ENCODE measurements around the gene SLC25A36.

The SLC25A36 gene

DNA sequence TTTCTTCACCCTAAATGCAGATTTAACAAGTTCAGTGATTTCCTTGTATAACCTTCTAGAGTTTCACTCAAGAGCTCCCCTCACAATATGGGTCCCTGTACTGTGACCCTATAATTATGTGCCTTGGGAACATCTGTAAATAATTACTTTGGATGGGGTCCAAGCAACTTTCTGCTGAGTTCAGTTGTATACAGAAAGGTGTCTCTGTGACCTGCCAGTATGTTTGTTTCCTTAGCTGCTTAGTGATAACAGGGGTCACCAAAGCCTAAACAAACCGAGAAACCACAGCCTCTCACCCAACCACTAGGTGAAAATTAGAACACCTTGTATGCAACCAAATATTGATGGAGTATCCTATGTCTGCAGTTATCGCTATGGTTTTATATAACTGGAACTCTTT is 29.8 kb upstream of the SLC25A36 start:
- H3K27ac ChIP-seq = no peak overlapping the region
- no peaks in the 10 kb centered on the region for H3K9me3 ChIP-seq
- TF ChIP-seq, protein P1, sequence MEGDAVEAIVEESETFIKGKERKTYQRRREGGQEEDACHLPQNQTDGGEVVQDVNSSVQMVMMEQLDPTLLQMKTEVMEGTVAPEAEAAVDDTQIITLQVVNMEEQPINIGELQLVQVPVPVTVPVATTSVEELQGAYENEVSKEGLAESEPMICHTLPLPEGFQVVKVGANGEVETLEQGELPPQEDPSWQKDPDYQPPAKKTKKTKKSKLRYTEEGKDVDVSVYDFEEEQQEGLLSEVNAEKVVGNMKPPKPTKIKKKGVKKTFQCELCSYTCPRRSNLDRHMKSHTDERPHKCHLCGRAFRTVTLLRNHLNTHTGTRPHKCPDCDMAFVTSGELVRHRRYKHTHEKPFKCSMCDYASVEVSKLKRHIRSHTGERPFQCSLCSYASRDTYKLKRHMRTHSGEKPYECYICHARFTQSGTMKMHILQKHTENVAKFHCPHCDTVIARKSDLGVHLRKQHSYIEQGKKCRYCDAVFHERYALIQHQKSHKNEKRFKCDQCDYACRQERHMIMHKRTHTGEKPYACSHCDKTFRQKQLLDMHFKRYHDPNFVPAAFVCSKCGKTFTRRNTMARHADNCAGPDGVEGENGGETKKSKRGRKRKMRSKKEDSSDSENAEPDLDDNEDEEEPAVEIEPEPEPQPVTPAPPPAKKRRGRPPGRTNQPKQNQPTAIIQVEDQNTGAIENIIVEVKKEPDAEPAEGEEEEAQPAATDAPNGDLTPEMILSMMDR (IDR thresholded peaks at IDR 0.05) = no peak
- no peaks in the 10 kb centered on the region for H3K36me3 ChIP-seq
- no peaks in the 10 kb centered on the region for H3K4me1 ChIP-seq
- DNase-seq = no peak
- intact Hi-C loops (cut with DNase I; ENCODE audit: low total_unique reads) = loop anchor here (10.0 kb wide), 2 partner anchors 63 to 273 kb away; no protein-coding TSS in a partner anchor
- H3K4me3 ChIP-seq = no peak overlapping the region
- H3K27me3 ChIP-seq = peaks cover 0 to 6% of the 10 kb centered on the region in 2 donors

GRCh38 chr3:140913728-140914127 is 27.9 kb upstream of the SLC25A36 start:
- no peaks in the 10 kb centered on the region for H3K4me1 ChIP-seq
- no peaks in the 10 kb centered on the region for H3K9me3 ChIP-seq
- H3K27me3 ChIP-seq = peaks cover 0 to 13% of the 10 kb centered on the region in 2 donors
- TF ChIP-seq, protein P1 (IDR thresholded peaks at IDR 0.05) = no peak
- DNase-seq = no peak
- H3K36me3 ChIP-seq = no peaks in the 10 kb centered on the region
- H3K4me3 ChIP-seq = no peak overlapping the region
- intact Hi-C loops (cut with DNase I; ENCODE audit: low total_unique reads) = loop anchor here (10.0 kb wide), 2 partner anchors 61 to 271 kb away; no protein-coding TSS in a partner anchor
- H3K27ac ChIP-seq = no peak overlapping the region

DNA sequence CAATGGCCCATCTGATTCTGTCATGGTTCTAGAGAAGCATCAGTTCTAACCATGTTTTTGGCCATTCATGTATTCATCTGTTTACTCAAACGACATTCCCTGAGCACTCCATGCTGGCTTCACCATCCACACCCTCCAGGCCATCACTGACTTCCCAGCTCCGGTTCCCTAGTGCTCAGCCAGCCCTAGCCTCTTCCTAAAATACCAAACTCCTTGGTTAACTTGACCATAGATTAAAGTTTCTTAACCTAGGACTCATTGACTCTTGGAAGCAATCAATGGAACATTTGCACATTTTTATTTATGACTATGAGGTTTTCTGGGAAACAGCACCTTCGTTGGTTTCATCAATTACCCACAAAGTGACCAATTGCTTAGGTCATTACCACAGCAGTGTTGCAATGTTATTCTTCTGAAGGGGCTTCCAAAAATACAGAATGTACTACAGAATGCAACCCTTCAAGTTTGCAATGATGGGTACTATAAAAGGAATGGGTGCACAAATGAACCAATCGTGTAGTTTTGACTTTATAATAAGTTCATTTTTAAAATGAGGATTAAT is 27.2 kb upstream of the SLC25A36 start:
- H3K27ac ChIP-seq = no peak overlapping the region
- no peak overlapping the region for H3K4me3 ChIP-seq
- no peak for DNase-seq
- TF ChIP-seq, protein P1 (IDR thresholded peaks at IDR 0.05) = no peak
- intact Hi-C loops (cut with DNase I; ENCODE audit: low total_unique reads) = loop anchor here (10.0 kb wide), 2 partner anchors 60 to 270 kb away; no protein-coding TSS in a partner anchor
- no peaks in the 10 kb centered on the region for H3K4me1 ChIP-seq
- H3K9me3 ChIP-seq = no peaks in the 10 kb centered on the region
- no peaks in the 10 kb centered on the region for H3K36me3 ChIP-seq
- peaks cover 0 to 13% of the 10 kb centered on the region in 2 donors for H3K27me3 ChIP-seq

DNA sequence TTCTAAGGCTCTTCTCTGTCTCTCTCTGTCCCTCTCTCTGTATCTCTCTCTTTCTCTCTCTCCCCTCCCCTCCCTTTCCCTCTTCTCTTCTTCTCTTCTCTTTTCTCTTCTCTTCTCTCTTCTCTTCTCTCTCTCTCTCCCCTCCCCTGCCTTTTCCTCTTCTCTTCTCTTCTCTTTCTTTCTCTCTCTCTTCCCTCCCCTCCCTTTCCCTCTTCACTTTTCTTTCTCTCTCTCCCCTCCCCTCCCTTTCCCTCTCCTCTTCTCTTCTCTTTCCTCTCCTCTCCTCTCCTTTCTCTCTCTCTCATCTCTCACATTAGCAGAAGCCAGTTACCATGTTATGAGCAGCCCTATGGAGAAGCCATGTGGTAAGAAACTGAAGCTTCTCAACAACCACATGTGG is 25.0 kb upstream of the SLC25A36 start:
- intact Hi-C loops (cut with DNase I; ENCODE audit: low total_unique reads) = loop anchor here (10.0 kb wide), 2 partner anchors 58 to 268 kb away; no protein-coding TSS in a partner anchor

DNA sequence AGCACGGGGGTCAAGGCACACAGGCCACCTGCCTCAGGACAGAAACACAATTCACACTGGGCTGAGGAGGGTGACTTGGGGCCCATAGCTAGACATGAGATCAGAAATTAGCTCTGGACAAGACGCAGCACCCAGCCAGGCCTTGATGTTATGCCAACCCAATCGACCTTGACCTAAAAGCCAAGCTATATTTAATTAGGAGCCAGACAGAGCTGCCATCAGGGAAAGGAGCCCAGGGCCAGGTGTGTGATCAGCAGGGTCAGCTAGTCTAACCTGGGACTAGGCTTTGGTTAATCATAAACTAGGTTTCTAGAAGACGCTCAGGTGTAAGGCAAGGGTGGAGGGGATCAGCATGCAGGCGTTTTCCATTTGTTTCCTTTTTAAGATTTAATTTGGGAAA is 23.9 kb upstream of the SLC25A36 start:
- DNase-seq = no peak
- H3K27ac ChIP-seq = no peak overlapping the region

More for the DNA sequence above, 25.0 kb upstream of the SLC25A36 start:
- TF ChIP-seq, protein P1 (IDR thresholded peaks at IDR 0.05) = no peak
- no peaks in the 10 kb centered on the region for H3K36me3 ChIP-seq
- peaks cover 0 to 13% of the 10 kb centered on the region in 2 donors for H3K27me3 ChIP-seq
- H3K9me3 ChIP-seq = no peaks in the 10 kb centered on the region
- no peaks in the 10 kb centered on the region for H3K4me1 ChIP-seq
- H3K4me3 ChIP-seq = no peak overlapping the region
- DNase-seq = no peak
- H3K27ac ChIP-seq = no peak overlapping the region

More for the DNA sequence above, 23.9 kb upstream of the SLC25A36 start:
- TF ChIP-seq, protein P1 (IDR thresholded peaks at IDR 0.05) = no peak
- intact Hi-C loops (cut with DNase I; ENCODE audit: low total_unique reads) = loop anchor here (10.0 kb wide), 2 partner anchors 57 to 267 kb away; no protein-coding TSS in a partner anchor
- H3K9me3 ChIP-seq = no peaks in the 10 kb centered on the region
- no peaks in the 10 kb centered on the region for H3K4me1 ChIP-seq
- H3K36me3 ChIP-seq = no peaks in the 10 kb centered on the region
- no peak overlapping the region for H3K4me3 ChIP-seq
- peaks cover 0 to 13% of the 10 kb centered on the region in 2 donors for H3K27me3 ChIP-seq

Measured in tibial artery (tissue), 4 donors.